ENCODE results near the gene LAT. TPM values are rescaled to one million over a fixed set of nuclear protein-coding genes. Genes with fewer than 3 reads are reported as not detected.
"Not testable (repeated sequence)": the region's sequence is repeated elsewhere in the genome, so short reads cannot be mapped to it uniquely, and the experiment has no call there.

LAT gene
- total RNA-seq, 2 donors from 2014 or later, result 4.5 to 6.1 TPM

DNA sequence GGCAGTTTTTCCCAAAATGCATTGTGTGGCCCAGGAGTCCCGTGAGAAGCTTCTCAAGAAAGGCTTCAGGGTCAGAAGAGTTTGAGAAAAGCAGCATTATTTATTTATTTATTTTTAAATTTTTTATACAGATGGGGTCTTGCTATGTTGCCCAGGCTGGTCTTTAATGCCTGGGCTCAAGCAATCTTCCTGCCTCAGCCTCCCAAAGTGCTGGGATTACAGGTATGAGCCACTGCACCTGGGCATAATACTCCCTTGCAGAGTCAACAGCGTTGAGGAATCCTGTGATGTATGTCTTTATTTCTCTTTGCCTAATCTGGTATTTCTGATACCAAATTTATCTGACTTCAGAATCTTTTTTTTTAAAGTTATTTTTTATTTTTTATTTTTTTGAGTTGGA, 15.2 kb downstream of the LAT start:
- peaks cover 8% of the 10 kb centered on the region for H3K27me3 Mint-ChIP-seq (ENCODE audit: insufficient read depth)
- no peaks in the 10 kb centered on the region for H3K4me1 ChIP-seq (ENCODE audit: control insufficient read depth, insufficient read depth, low read length)
- no peak for DNase-seq
- WGBS, 2 experiments (ENCODE audit: insufficient coverage in 1 of 2, insufficient read length in 1 of 2), result 92 to 100% methylated on average over 1 to 2 of the region's 2 CpGs
- H3K9me3 ChIP-seq (ENCODE audit: control insufficient read depth, low read length), result no peaks in the 10 kb centered on the region
- no peak overlapping the region for H3K4me3 Mint-ChIP-seq
- H3K9me3 Mint-ChIP-seq, result no peaks in the 10 kb centered on the region
- no peak overlapping the region for H3K27ac ChIP-seq (ENCODE audit: low read depth, low read length)
- H3K27me3 ChIP-seq (ENCODE audit: control insufficient read depth, insufficient read depth, low read length, poor library complexity, severe bottlenecking), result no peaks in the 10 kb centered on the region
- TF ChIP-seq, protein P1, sequence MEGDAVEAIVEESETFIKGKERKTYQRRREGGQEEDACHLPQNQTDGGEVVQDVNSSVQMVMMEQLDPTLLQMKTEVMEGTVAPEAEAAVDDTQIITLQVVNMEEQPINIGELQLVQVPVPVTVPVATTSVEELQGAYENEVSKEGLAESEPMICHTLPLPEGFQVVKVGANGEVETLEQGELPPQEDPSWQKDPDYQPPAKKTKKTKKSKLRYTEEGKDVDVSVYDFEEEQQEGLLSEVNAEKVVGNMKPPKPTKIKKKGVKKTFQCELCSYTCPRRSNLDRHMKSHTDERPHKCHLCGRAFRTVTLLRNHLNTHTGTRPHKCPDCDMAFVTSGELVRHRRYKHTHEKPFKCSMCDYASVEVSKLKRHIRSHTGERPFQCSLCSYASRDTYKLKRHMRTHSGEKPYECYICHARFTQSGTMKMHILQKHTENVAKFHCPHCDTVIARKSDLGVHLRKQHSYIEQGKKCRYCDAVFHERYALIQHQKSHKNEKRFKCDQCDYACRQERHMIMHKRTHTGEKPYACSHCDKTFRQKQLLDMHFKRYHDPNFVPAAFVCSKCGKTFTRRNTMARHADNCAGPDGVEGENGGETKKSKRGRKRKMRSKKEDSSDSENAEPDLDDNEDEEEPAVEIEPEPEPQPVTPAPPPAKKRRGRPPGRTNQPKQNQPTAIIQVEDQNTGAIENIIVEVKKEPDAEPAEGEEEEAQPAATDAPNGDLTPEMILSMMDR (conservative IDR thresholded peaks at IDR 0.05), result no peak
- H3K36me3 ChIP-seq (ENCODE audit: control insufficient read depth, insufficient read depth, low read length), result no peaks in the 10 kb centered on the region
- H3K4me3 ChIP-seq (ENCODE audit: low read length), result no peak overlapping the region
- no peaks in the 10 kb centered on the region for H3K4me1 Mint-ChIP-seq
- H3K36me3 Mint-ChIP-seq (ENCODE audit: low read depth), result no peaks in the 10 kb centered on the region
- no peak overlapping the region for H3K9ac ChIP-seq (ENCODE audit: extremely low read depth, low read length, poor library complexity, severe bottlenecking)
- no peak overlapping the region for H3K27ac Mint-ChIP-seq

DNA sequence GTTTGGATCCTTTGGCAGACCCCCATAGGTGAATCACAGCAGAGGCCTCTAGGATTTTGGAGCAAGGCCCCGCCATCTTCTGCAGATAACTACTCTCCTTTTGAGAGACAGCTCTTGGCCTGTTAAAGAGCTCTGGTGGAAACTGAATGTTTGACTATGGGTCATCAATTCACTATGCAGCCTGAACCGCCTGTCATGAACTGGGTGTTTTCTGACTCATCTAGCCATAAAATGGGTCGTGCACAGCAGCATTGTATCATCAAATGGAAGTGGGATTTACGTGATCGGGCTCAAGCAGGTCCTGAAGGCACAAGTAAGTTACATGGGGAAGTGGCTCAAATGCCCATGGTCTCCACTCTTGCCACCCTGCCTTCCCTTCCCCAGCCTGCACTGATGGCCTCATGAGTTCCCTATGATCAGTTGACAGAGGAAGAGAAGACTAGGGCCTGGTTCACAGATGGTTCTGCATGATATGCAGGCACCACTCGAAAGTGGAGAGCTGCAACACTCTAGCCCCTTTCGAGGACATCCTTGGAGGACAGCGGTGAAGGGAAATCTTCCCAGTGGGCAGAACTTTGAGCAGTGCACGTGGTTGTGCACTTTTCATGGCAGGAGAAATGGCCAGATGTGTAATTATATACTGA, 19.8 kb downstream of the LAT start:
- not testable (repeated sequence) for H3K4me3 Mint-ChIP-seq; H3K9ac ChIP-seq (ENCODE audit: extremely low read depth, low read length, poor library complexity, severe bottlenecking)

DNA sequence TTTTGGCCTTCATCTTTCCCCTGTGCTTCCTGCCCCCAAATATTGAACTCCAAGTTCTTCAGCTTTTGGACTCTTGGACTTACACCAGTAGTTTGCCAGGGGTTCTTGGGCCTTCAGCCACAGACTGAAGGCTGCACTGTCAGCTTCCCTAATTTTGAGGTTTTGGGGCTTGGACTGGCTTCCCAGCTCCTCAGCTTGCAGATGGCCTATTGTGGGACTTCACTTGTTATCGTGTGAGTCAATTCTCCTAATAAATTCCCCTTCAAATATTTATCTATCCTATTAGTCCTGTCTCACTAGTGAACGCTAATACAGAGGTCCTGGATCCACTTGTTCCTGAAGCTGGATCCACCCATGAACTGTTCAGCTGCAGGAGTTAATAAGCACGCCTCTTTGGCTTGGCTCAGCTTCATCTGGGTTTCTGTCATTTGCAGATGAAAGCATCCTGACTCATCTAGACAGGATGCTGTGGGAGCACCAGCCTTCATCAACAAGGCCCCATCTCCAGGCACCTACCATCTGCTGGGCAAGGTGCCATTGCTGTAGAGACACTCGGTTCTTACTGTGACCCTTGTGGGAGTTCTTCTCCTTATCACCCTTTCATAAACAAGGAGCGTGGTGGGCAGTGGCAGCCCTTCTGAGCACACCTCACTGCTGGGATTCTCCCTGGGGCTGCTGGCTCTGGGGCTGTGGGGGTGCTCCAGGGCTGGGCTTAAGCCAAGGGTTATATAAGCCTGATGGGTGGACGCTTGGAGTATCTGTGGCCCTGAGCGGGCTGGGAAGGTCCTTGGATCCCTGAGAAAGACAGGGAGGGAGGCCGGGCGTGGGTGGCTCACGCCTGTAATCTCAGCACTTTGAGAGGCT, 23.1 kb downstream of the LAT start:
- Mint-ChIP-seq H3K4me1 (no peaks in the 10 kb centered on the region), H3K9me3 (no peaks in the 10 kb centered on the region), H3K36me3 (ENCODE audit: low read depth) (no peaks in the 10 kb centered on the region), H3K27me3 (ENCODE audit: insufficient read depth) (no peaks in the 10 kb centered on the region), H3K27ac (no peak overlapping the region), H3K4me3 (no peak overlapping the region)
- no peak for DNase-seq
- H3K9me3 ChIP-seq (ENCODE audit: control insufficient read depth, low read length), result no peaks in the 10 kb centered on the region
- no peak overlapping the region for H3K27ac ChIP-seq (ENCODE audit: low read depth, low read length)
- H3K27me3 ChIP-seq (ENCODE audit: control insufficient read depth, insufficient read depth, low read length, poor library complexity, severe bottlenecking), result no peaks in the 10 kb centered on the region
- no peak overlapping the region for H3K4me3 ChIP-seq (ENCODE audit: low read length)
- H3K9ac ChIP-seq (ENCODE audit: extremely low read depth, low read length, poor library complexity, severe bottlenecking), result no peak overlapping the region
- no peaks in the 10 kb centered on the region for H3K4me1 ChIP-seq (ENCODE audit: control insufficient read depth, insufficient read depth, low read length)
- TF ChIP-seq, protein P1 (conservative IDR thresholded peaks at IDR 0.05), result no peak
- 93 to 97% methylated on average over 8 to 10 of the region's 10 CpGs for WGBS, 2 experiments (ENCODE audit: insufficient coverage in 1 of 2, insufficient read length in 1 of 2)
- no peaks in the 10 kb centered on the region for H3K36me3 ChIP-seq (ENCODE audit: control insufficient read depth, insufficient read depth, low read length)

More for the DNA sequence above, 19.8 kb downstream of the LAT start:
- H3K36me3 Mint-ChIP-seq (ENCODE audit: low read depth); H3K4me3 ChIP-seq (ENCODE audit: low read length); DNase-seq; H3K9me3 Mint-ChIP-seq; H3K9me3 ChIP-seq (ENCODE audit: control insufficient read depth, low read length); H3K36me3 ChIP-seq (ENCODE audit: control insufficient read depth, insufficient read depth, low read length); H3K4me1 Mint-ChIP-seq; H3K27ac ChIP-seq (ENCODE audit: low read depth, low read length); H3K27me3 ChIP-seq (ENCODE audit: control insufficient read depth, insufficient read depth, low read length, poor library complexity, severe bottlenecking); H3K27ac Mint-ChIP-seq; H3K4me1 ChIP-seq (ENCODE audit: control insufficient read depth, insufficient read depth, low read length); H3K27me3 Mint-ChIP-seq (ENCODE audit: insufficient read depth): not testable (repeated sequence)
- WGBS, 2 experiments (ENCODE audit: insufficient coverage in 1 of 2, insufficient read length in 1 of 2), result 76 to 81% methylated on average over 6 to 9 of the region's 9 CpGs

All from endodermal cell (in vitro differentiated cells).